BE2C (cell line): ENCODE results near the gene SYT15.
"Not testable (repeated sequence)": the region's sequence is repeated elsewhere in the genome, so short reads cannot be mapped to it uniquely, and the experiment has no call there.

Experiments used
- DNase-seq: peaks from one replicate; pipeline ENCODE4 v3.0.0-alpha.2; 2020
- H3K27me3 ChIP-seq: fragments of 250-450 bp; sonication (Bioruptor Pico); 2 replicates; pipeline ENCODE4 v1.5.1; 2020; ENCODE audit warnings: mild to moderate bottlenecking
- H3K36me3 ChIP-seq: fragments of 250-450 bp; sonication (Bioruptor Pico); 2 replicates; pipeline ENCODE4 v1.5.1; 2020; ENCODE audit warnings: mild to moderate bottlenecking
- H3K4me1 ChIP-seq: fragments of 250-450 bp; sonication (Bioruptor Pico); 2 replicates; pipeline ENCODE4 v1.5.1; 2020
- H3K4me3 ChIP-seq: 2 replicates; pipeline ENCODE4 v1.5.1; 2011; ENCODE audit warnings: low read depth, low read length
- H3K9me3 ChIP-seq: fragments of 250-450 bp; sonication (Bioruptor Pico); 2 replicates; pipeline ENCODE4 v1.5.1; 2020
- CTCF ChIP-seq: IDR thresholded peaks from 2 replicates; pipeline ENCODE4 v1.5.1; 2012; ENCODE audit warnings: mild to moderate bottlenecking, low read depth, low read length

The SYT15 gene

DNA sequence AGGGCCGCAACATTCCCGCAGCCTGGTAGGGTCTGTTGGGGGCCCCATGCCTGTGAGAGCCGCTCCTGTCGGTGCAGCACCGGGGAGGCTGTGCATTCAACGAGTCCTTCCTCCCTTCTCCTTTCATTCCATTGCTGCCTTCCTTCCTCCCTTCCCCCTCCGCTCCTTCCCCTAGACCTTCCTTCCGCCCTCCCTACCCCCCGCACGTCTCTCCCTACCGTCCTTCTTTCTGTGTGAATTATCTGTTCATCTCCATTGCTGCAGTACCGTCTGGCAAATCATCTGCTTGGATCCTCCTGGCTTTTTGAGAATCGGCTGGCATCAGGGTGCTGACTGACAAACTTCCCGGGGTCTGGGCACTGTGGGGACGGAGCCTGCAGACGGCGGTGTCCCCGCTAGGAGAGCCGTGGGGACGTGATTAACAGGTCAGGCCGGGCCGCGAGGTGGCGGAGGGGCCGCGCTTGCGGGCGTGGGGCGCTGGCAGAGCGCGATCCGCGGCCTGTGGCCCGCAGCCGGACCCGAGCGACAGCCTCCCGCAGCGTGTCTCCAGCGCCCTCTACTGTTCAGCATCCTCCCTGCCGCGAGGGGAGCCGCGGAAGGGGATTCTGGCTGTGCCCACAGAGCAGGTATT is 18.8 kb downstream of the SYT15 start:
- H3K4me3 ChIP-seq, result peak overlapping the region; percentile 42
- H3K4me1 ChIP-seq, H3K36me3 ChIP-seq, H3K27me3 ChIP-seq, H3K9me3 ChIP-seq: not testable (repeated sequence)
- peak; percentile 54 for DNase-seq
- peak; percentile 14; the same call in 1 of the 2 replicates for TF ChIP-seq CTCF

- H3K4me1 ChIP-seq, H3K4me3 ChIP-seq, H3K9me3 ChIP-seq, H3K36me3 ChIP-seq, DNase-seq, H3K27me3 ChIP-seq: not testable (repeated sequence)
Measured at GRCh38 chr10:46600516-46600915, 21.6 kb downstream of the SYT15 start.

DNA sequence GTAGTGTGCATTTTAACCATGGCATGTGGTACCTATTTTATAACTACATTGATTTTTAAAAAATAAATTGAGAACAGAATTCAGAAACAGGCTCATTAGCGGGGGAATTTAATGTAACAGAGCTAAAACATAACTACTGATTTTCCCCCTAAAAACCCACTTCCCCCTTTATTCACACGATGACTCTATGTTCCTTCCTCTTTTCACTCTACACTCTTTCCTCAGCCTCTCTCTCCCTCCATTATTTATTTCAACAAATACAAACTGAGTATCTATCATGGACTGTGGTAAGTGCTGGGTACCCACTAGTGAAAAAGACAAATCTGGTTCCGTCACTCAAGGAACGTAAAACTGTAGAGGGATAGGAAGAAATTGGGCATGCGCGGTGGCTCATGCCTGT is 36.6 kb downstream of the SYT15 start:
- H3K9me3 ChIP-seq, H3K27me3 ChIP-seq, DNase-seq, H3K4me3 ChIP-seq, H3K4me1 ChIP-seq, H3K36me3 ChIP-seq: not testable (repeated sequence)

- H3K4me1 ChIP-seq, H3K27me3 ChIP-seq, H3K36me3 ChIP-seq, DNase-seq, H3K9me3 ChIP-seq, H3K4me3 ChIP-seq: not testable (repeated sequence)
Measured at GRCh38 chr10:46616227-46616626, 37.3 kb downstream of the SYT15 start.

- H3K36me3 ChIP-seq, H3K4me1 ChIP-seq, H3K27me3 ChIP-seq, H3K4me3 ChIP-seq, DNase-seq, H3K9me3 ChIP-seq: not testable (repeated sequence)
Measured at GRCh38 chr10:46617134-46617533, 38.2 kb downstream of the SYT15 start.

GRCh38 chr10:46617913-46618312 is 39.0 kb downstream of the SYT15 start:
- H3K4me3 ChIP-seq, DNase-seq, H3K4me1 ChIP-seq, H3K27me3 ChIP-seq, H3K36me3 ChIP-seq, H3K9me3 ChIP-seq: not testable (repeated sequence)

- DNase-seq, H3K9me3 ChIP-seq, H3K4me3 ChIP-seq, H3K36me3 ChIP-seq, H3K27me3 ChIP-seq, H3K4me1 ChIP-seq: not testable (repeated sequence)
Measured at GRCh38 chr10:46623899-46624654, 45.1 kb downstream of the SYT15 start.

GRCh38 chr10:46629805-46630204 is 50.9 kb downstream of the SYT15 start:
- not testable (repeated sequence) for H3K9me3 ChIP-seq, H3K4me3 ChIP-seq, DNase-seq, H3K36me3 ChIP-seq, H3K4me1 ChIP-seq, H3K27me3 ChIP-seq

DNA sequence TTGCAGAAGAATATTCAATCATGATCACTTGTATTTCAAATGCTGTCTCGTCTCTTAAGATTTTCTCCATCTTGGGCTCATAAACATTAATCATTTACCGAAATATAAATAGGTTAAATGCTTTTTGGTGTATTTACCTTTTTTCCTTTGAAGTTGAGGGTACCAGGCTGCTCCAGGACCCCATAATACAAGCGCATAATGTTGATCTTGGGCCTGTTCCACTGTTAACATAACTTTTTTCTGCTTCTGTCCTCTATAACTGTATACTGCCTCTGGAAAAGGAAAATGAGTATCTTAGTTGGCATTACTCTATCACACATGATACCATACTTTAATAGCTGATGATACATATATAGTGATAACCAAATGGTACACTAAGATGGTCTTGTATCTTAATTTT is 51.9 kb downstream of the SYT15 start:
- H3K4me3 ChIP-seq, DNase-seq, H3K4me1 ChIP-seq, H3K9me3 ChIP-seq, H3K36me3 ChIP-seq, H3K27me3 ChIP-seq: not testable (repeated sequence)

- not testable (repeated sequence) for H3K27me3 ChIP-seq, DNase-seq, H3K36me3 ChIP-seq, H3K4me1 ChIP-seq, H3K9me3 ChIP-seq, H3K4me3 ChIP-seq
Measured at GRCh38 chr10:46631683-46632082, 52.8 kb downstream of the SYT15 start.

GRCh38 chr10:46634698-46635097 is 55.8 kb downstream of the SYT15 start:
- not testable (repeated sequence) for H3K4me3 ChIP-seq, H3K36me3 ChIP-seq, H3K27me3 ChIP-seq, DNase-seq, H3K9me3 ChIP-seq, H3K4me1 ChIP-seq

DNA sequence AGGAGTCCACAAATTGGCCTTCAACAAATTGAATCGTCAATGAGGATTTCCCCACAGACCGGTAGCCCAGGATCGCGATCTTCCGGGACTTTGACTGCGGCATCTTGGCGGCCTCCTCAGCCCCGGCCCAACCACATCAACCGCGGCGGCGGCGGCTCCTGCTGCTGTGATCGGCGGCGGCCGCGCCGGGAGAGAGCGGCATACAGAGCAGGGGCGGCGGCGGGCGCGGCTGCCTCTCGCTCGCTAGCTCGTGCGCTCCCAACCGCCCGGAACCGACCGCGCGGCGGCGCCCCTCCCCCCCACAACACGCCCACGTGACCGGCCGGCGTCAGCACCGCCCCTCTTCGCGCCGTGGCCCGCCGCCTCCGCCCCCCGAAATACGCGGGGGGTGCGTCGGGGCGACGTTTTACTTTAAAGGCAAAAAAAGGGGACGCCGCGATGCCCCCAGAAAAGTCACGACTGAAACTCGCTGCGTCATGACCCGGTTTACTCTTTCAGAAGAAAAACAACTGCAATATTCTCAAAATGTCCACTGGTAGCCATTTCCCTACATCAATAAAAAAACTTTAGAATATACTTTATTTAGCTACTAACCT is 56.5 kb downstream of the SYT15 start:
- H3K9me3 ChIP-seq, H3K36me3 ChIP-seq, H3K27me3 ChIP-seq, DNase-seq, H3K4me1 ChIP-seq: not testable (repeated sequence)
- peak overlapping the region; percentile 44 for H3K4me3 ChIP-seq

DNA sequence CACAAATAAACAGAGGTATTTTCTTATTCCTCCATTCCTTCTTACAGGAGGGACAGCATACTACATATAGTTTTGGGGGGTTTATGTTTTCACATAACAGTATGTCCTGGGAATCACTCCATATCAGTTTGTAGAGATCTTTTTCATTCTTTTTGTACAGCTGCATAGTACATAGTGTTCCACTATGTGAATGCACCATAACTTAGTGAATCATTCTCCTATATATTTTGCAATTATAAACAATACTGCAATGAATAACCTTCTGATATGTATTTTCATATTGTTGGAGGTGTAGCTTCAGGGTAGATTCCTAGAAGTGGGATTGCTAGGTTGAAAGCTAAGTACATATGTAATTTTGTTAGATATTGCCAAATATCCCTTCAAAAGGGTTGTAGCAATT is 61.1 kb downstream of the SYT15 start:
- H3K4me3 ChIP-seq, H3K27me3 ChIP-seq, H3K9me3 ChIP-seq, H3K4me1 ChIP-seq, DNase-seq, H3K36me3 ChIP-seq: not testable (repeated sequence)
